Limb (tissue), 2 donors: ENCODE data around the gene C8B.

Source experiments
- DNase-seq, 2 donors: peaks; one replicate each; pipeline ENCODE4 v3.0.0-alpha.2; 2016; ENCODE audit errors: extremely low spot score in 2 of 2

The C8B gene

DNA sequence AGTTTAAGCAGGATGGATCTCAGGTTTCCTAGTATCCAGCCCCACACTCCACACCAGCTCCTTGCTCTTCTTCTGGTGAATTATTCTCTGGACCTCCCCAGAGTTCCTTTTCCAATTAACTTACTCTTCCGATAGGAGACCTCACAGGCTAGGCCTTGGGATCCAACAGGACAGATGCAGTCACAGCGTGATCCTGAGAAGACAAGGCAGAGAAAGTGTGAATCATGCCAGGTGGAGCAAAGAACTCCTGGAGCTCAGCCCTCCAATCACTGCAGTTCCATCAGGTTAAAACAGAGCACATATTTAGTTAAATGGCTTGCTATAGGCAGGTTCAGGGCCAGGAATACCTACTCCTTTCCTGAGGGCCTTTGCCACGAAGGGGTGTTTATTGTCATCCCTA lies 34.1 kb downstream of the C8B start:
- no peak for DNase-seq

DNA sequence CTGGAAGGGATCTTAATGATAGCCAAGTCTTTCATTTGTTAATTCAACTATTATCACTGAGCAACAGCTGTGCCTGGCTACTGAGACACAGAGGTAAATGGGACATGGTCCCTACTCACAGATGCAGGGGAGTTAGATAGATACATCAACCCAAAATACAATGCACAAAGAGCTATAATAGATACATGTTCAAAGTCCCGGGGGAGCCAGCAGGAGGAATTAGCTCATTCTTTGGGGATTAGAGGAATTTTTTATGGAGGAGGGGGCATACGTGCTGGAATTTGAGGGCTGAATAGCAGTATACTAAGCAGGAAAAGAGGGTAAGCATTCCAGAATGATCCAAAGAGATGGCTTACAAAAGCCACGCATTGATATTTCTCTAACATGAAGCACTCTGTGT lies 34.6 kb downstream of the C8B start:
- no peak for DNase-seq

DNA sequence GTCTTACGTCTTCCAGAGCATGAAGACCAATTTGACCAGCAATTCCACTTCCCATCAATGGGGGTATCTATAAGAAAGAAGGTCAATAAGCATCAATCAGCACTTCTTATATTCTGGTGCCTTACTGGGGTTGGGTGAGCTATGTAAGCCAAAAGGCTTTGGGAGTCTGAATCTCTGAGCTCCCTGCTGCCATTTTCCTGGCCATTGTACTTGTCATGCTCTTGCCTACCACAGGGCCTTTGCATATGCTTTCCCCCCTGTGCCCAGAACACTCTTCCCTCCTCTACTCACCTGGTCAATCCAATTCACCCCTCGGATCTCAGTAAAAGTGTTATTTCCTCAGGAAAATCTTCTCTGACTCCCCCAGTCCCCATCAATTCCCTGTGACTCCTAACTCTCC lies 36.3 kb downstream of the C8B start:
- DNase-seq, result no peak

DNA sequence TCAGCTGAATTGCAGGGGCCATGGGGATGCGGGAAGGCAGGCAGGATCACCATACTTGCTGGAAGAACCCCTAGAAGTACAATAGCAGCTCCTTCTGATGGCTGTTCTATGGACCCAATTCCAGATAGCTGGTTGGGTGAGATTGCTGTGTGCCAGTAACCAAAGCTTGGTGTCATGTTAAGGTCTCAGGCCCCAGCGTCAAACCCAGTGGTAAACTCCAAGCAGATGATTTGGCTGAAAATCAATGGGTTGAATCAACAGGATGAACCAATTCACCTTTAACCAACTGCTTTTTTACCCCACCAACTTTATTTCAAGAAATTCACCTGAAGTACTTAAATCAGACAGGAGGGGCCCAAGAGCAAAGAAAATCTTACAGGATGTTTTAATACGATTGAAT lies 37.8 kb downstream of the C8B start:
- no peak for DNase-seq

DNA sequence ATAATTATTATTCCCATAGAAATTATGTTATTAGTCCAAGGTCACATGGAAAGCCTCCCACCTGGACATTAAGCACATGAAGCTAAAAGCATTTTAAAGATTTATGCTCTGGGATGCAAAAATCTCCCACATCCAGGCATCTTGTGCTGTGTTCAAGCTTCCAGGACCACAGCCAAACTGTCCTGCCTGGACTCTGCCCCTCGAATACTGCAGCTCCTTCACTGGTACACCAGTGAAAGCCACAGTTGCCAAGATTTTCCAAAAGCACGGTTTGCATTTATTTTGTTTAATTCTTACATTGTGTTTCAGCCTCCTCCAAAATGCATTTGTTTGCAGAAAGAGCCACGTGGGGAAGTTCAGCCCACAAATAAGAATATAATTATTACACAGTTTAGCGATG lies 38.6 kb downstream of the C8B start:
- no peak for DNase-seq

DNA sequence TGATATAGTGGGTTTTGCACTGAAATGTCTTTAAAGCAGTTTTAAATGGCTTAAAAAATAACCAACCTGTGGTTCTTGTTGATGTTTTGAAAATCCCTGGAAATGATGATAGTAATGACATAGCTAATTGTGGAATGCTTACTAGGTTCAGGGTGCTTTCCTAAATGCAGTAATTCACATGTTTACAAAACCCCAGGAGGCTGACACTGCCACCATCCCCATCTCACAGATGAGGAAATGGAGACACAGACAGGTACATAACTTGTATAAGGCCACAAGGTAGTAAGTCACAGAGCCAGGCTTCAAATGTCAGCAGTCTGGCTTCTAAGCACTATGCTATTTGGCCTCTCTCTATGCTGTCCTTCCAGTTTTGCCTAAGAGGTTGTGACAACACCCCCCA lies 40.6 kb downstream of the C8B start:
- no peak for DNase-seq

DNA sequence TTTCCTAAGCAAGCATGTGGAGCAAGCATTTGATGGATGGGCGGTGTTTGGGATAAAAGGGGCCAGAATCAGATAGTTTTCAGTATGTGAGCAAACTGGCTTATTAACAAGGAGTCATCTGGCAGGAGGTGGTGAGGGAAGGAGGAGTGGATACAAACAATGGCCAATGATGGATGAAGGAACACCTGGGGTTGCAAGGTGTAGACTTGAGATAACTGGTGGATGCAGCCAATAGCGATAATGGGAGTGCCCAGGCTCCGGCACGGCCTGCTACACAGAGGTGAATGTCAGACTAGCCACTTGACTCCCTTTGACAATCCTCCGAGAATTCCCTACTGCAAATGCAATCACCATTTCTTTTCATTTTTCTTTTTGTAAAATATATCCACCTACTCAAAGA lies 41.7 kb downstream of the C8B start:
- DNase-seq, result no peak

DNA sequence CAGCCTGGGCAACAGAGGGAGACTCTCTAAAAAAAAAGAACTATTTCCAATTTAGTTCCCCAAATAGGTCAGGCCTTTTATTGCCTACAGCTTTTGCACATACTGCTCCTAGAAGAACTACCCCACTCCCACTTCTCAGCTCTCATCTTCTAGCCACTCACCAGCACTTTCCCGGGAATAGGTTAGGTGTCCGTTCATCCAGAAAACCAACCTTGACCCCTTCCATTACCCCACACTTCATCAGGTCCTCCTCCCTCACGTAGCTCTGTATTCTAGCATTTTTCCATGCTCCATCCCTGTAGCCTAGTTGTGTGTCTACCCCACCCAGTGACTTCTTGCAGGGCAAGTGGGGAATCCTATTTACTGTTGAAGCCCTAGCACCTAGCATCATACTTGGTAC lies 42.6 kb downstream of the C8B start:
- no peak for DNase-seq

DNA sequence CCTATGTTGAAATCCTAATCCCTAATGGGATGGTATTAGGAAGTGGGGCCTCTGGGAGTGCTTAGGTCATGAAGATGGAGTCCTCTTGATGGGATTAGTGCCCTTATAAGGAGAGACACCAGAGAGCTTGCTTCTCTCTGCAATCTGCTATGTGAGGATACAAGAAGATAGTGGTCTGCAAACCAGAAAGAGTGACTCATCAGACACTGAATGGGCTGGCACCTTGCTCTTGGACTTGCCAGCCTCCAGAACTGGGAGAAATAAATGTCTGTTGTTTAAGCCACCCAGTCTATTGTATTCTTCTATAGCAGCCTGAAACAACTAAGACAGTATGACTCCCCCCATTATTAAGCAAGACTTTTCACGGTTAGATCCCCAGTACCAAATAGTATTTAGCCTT lies 43.3 kb downstream of the C8B start:
- no peak for DNase-seq

DNA sequence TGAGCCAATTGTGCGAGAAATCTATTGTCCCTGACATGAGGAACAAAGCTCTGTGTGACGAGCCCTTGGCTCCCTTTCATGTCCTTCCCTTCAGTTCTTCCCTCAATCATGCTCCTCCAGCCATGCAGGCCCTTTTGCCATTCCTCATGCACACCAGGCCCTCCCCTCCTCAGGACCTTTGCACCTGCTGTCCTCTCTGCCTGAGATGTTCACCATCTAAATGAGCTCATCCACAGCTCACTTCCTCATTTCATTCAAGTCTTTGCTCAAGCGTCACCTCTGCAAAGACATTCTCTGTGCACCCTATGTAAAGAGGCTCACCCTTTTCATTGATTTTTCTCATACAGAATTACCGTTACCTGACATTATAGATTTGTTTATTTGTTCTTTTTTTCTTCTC lies 43.7 kb downstream of the C8B start:
- DNase-seq, result no peak

DNA sequence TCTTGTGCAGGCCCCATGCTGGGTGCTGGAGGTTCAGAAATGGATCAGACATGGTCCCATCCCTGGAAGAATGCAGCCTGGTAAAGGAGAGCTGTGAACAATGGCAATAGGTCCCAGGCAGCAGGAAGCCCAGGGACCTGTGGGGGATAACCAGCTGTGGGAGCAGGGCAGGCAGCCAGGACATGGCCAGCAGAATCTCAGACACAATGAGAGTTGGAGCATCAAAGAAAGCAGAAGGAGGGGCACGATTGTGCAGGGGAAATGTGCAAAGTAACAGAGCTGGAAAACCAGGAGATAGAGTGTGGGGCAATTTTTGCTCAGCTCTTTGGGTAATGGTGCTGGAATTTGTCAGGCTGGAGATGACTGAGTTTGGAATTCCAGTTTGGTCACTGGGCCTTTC lies 44.3 kb downstream of the C8B start:
- DNase-seq, result no peak

DNA sequence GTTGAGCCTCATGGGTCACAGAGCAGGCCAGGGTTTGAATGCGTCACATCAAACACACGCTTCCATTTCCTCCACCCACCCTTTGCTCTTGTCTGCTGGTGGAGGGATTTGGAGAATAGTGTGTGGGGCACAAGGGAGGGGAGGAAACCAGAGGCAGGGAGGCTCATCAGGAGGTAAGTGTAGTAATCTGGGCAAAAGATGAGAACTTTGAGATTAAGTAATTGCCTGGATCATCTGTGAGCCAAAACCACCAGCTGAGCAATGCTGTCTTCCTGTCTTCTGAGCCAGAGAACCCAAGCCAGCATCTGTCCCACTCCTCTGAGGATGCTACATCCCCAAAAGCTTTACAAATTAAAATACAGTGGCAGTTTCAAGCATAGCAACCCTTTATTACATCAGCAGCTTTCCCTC lies 45.2 kb downstream of the C8B start:
- peak in 1 of 2 donors; percentile 18 for DNase-seq

DNA sequence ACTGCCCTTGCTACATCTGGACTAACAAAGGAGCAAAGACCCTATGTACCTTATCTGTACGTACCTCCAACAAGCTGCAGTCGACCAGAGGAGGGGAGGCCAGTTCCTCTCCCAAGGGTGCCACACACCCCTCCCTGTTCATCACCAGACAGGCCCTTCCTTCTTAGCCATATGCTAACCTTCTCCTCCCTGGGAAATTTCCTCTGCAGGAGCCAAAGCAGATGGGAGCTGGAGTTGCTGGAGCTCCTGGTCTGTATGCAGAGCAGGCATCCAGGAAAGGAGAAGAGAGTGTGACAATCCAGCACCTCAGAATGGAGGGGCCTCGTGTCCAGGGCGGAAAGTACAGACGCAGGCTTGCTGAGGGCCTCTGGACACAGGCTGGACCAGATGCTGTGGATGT lies 48.5 kb downstream of the C8B start:
- no peak for DNase-seq

DNA sequence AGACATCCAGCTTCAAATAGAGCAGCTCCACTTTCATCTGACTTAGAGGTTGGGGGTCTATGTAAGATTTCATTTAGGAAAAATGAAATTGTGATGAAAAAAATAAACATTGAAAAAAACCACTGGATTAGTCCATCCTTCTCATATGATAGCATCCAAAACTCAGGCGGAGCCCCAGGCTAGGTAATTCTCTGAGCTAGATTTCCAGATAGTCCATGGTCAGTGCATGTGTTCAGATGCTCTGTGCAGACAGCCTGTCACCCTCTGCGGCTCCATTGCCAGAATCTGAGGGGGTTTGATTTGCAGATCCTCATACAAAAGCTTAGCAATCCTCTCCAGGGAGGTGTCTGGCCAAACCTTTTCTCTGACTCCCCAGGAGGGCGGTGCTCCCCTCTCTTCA lies 49.2 kb downstream of the C8B start:
- no peak for DNase-seq

DNA sequence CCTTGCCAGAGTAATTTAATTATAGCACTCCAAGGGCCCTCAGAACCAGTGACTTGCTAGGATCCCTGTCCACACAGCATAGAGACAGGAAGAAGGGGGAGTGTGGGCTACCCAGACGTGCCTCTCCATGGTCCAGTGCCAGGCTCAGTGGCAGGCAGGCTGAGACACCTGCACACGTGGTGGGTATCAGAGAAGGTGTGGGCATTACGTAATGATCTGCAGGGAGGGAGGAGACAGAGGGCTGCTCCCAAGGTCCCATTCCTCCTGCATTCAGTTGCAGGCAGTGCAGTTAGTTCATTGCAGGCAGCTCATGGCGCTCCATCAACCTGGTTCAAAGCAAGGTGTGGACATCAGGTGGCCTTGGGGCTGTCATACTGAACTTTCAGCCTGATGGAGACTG lies 49.9 kb downstream of the C8B start:
- no peak for DNase-seq

DNA sequence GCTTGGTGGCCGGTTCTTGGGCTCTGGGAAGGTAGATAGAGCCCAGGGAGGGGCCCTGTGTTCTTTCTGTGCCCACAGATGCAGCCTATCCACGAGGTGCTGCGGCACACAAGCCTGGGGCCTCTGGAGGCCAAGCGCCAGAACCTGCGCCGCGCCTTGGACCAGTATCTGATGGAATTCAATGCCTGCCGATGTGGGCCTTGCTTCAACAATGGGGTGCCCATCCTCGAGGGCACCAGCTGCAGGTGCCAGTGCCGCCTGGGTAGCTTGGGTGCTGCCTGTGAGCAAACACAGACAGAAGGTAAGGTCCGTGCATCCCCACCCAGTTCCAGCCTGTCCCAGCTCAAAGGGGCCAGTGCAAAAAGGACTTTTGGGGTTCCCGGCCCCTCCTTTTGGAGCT lies 53.5 kb downstream of the C8B start:
- DNase-seq, result no peak

DNA sequence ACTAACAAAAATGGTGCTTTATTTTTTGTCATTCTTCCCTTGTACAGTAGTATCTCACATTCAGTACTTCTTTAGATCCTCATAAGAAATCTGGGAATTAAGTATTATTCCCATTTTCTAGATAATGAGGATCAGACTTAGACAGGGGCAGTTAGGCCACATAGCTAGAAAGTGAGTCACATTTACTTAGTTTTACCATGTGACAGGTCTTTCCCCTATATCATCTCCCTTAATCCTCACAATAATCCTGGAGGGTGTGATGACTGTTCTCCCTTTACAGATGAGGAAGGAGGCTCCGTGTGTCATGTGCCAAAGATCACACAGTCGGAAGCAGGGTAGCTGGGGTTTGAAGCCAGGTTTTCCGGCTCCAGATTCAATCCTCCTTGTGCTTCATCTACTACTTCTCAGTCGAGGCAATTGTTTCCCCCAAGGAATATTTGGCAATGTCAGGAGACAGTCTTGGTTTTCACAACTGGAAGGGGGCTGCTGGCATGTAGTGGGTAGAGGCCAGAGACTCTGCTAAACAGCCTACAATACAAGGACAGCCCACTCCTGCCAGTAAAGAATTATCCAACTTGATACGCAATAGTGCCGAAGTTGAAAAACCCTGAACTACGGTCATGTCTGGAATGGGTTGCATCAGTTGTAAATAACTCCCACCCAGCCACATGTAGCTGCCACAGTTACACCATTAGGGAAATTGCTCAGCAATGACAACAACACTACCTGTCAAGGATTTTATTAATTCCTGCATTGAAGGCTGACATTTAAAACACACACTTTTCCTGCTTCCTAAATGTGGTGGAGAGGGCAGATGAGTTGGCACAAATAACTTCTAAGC lies 54.5 kb downstream of the C8B start:
- DNase-seq, result no peak

DNA sequence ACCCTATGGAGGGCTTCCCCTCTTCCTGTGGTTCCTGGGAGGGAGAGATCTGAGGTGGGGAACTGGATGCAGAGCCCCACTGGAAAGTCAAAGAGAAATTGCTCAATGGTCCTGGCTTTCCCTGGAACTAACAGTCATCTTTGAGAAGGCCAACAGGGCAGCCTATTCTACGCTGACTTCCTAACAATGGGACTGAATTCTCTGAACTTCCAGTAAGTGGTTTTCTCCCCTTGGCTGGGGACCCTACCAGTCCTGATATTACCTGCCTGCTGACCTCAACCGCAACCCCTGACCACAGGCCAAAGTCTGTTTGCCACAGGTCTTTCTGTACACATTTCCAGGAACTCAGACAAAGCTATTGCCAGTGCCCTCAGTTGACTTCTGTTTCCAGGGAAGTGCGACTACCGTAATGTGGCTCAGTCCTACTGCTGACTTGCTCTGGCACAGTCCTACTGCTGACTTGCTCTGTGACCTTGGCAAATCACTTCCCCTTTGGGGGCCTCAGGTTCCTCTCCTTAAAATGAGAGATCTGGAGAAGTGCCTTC lies 55.3 kb downstream of the C8B start:
- DNase-seq, result no peak

DNA sequence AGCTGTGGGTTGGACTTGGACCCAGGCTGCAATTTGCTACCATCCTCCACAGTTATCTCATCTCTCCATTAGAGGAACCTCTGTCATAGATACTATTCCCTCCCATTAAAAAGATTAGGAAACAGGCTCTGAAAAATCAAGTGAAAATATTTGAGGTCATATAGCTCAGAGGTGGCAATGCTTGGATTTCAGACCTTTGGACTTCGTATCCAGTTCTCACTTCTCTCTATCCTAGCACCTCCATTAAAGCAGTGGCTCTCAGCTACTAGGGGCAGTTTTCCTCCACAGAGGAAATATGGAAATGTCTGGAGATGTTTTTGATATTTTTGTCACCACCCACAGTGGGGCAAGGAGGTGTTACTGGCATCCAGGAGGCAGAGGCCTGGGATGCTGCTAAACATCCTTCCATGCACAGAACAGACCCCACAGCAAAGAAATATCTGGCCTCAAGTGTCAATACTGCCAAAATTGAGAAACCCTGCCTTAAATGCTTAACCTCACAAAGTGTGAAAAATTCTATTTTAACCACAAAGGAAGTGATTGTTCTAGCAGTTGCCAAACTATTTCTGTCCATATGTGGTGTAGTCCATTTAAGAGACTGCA lies 57.1 kb downstream of the C8B start:
- peak in 1 of 2 donors; percentile 2 for DNase-seq

DNA sequence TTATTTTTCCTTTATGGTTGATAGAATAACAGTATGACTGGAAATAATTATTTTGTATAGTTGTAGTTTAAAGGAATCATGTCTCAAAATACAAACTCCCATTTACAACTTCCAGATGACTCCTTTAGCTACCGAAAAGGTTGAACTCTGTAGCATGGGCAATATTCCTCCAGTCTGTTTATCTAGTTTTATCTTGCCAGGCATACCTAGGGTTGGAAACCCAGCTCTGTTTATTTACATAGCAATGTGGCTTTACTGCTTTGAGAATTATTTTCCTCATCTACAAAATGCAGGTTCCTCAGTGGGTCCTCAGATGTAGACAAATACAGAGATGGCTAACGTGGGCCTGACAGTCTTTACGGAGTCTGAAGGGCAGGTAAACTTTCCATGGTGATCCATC lies 60.1 kb downstream of the C8B start:
- no peak for DNase-seq

DNA sequence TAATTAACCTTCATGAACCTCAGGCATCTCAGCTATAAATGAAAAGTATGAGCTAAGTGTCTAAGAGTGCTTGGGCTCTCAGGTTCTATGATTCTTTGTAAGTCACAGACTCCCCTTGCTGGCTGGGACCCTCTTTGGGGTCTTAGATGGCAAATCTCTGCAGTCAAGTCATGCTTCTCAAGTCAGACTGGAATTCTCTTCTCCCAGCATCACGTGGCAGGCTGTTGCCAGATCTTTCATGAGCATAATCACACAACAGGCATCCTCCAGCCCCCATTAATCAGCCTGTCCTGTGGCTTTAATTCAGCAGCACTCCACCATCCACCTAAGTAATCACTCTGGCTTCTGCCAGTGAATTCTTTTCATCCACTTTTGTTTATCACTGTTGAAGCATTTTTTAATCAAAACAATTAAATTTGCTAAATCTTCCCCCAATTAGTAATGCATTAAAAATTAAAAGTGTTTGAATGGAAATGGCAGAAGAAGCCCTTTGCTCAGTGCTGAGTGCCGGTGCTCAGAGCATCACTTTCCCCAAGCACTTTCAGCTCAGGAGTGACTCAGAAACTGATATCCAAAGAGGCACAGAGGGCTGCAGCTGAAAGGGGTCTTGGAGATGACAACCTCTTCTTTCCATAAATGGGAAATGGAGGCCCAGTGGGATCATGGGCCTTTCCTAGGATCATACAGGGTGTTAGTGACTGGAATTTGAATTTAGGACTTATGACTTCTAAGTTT lies 61.0 kb downstream of the C8B start:
- no peak for DNase-seq

DNA sequence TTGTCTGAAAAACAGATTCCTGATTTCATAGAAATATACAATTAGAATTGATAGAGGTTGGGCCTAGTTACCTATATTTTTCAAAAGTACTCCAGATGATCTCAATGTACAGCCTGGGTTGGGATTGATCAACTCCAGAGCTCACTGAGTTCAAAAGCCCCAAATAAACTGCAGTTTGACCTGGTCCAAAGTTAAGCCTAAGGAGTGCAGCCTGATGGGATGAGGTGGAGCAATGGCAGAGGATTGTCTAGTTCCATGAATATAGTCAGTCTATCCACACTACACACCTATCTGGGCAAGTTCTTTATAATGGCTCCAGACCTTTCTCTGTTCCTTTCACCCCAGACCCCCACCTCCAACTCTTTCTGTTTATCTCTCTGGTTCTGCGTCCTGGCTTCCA lies 62.0 kb downstream of the C8B start:
- no peak for DNase-seq
